T-helper 1 cell treated with Interleukin-12 subunit alpha and Interleukin-12 subunit beta and Interleukin-4 antibody, amounts not matched to agents 30 ng/mL and 1 ng/mL, for 36 hours (primary cell): ENCODE data around the gene WDR35. TPM values are rescaled to one million over a fixed set of nuclear protein-coding genes. Genes with fewer than 3 reads are reported as not detected.

Experiments
- intact Hi-C: fragments of 100-400 bp; cut with micrococcal nuclease; formaldehyde crosslinking; loops from one replicate; pipeline ENCODE4 v1.15.1; 2024
- total RNA-seq: library from RNA; stranded (reverse); gene quantifications from 2 replicates; pipeline ENCODE4 v1.2.3, GENCODE V29; 2022

Gene WDR35
- 4.1 and 5.1 TPM in 2 replicates for total RNA-seq

- intact Hi-C loops, result loop anchor here (1.0 to 5.0 kb wide), 9 partner anchors 25 to 1430 kb away; partner anchors contain the start of genes HS1BP3, LAPTM4A, RDH14 and TTC32
Observed at GRCh38 chr2:19989667-19990415, at the start of gene WDR35. TSS of gene WDR35 (minus strand) at chr2:19990105. CDS start at chr2:19990015, 90 bp downstream.

DNA sequence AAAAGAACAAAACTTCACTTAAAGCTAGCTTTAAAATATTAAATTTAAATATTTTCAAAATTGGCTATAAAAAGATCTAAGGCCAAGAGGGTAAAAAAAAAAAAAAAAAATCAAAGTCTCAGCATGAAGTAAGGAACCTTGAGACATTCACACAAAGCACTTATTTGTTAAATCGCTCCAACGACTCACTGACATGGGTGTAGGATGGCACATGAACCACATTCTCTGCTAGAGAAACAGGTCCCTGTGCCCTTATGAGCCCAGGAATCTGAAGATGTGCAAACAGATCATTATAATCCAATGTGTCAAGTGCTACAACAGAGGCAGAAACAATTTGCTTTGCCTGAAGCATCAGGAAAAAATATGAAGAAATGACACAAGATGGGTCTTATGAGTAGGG is 47.8 kb upstream of the WDR35 start:
- intact Hi-C loops, result no loop called here

DNA sequence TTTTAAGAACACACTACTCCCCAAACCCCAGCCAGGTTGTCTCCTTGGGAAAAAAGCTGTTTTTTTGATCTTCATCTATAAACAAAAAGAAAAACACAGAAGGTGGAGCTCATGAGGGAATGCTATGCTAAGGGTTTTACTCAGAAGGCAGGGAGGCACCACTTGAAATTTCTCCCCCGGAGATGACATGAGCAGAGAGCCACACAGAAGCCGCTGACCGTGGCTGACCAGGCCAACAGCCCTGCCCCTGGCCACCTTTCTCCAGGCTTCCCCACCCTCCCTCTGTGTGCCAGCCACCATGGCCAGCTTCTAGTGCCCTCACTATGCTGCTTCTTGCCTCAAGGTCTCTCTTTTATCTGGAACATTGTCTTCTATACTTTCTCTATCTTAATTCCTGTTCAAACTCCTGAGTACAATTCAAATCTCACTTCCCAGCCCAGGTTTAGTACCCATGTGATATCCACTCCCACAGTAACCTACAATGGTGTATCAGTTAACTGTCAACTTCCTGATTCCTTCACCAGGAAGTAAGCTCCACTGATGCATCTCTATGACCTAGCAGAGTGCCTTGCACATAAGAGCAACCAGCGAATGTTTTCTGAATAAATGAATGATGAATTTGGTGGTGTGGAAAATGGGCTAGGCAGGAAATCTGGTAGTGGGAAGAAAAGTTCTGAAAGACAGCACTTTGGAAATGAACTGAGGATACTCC is 46.2 kb upstream of the WDR35 start:
- intact Hi-C loops, result no loop called here

DNA sequence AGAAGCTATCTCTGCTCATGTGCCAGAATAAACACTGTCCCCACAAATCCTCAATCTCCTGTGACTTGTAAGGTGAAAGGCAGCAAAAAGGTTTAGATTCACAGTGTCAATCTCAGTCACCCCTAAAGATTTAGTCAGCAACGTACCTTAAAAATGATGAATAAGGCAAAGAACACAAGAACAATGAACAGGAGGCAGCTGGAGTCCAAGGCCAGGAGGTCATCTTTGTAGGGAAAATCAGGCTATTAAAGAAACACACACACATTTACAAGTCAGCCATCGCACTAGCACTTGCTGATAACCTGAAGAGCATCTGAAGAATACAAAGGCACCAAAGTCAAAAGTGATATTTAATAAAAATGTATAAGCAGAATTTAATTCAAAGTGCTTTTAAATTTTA is 44.9 kb upstream of the WDR35 start:
- intact Hi-C loops, result no loop called here

- intact Hi-C loops, result no loop called here
Observed at GRCh38 chr2:20034218-20034617, 44.3 kb upstream of the WDR35 start.

DNA sequence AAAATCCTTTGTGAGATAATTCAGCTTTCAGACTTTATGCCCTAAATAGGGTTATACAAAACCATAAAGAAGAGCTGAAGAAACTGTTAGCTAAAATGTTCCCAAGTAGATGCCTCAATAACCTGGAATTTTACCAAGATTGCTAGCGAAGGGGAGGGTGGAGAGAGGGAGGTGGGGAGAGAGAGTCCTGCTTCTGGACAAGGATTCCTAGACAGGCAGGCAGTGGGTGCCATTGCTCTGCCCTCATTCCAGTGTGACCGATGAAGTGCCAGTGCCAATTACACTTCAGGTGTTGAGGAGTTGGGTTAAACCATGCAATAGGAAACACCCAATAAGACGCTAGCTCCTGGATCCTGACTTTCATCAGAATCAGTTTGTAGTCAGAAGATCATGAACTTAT is 43.4 kb upstream of the WDR35 start:
- intact Hi-C loops, result no loop called here

DNA sequence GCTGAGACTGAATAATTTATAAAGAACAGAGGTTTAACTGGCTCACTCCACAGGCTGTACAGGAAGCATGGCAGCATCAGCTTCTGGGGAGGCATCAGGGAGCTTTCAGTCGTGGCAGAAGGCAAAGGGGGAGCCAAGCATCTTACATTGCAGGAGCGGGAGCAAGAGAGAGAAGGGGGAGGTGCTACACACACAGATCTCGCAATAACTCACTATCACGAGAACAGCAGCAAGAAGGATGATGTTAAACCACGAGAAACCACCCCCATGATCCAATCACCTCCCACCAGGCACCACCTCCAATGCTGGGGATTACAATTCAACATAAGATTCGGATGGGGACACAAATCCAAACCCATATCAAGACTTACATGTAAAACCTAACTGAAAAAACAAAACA is 40.3 kb upstream of the WDR35 start:
- intact Hi-C loops, result no loop called here

GRCh38 chr2:20027705-20028434 is 38.0 kb upstream of the WDR35 start:
- intact Hi-C loops, result no loop called here

- intact Hi-C loops, result no loop called here
Observed at GRCh38 chr2:20027260-20027677, 37.4 kb upstream of the WDR35 start.

- intact Hi-C loops, result no loop called here
Observed at GRCh38 chr2:20025065-20025786, 35.3 kb upstream of the WDR35 start.

DNA sequence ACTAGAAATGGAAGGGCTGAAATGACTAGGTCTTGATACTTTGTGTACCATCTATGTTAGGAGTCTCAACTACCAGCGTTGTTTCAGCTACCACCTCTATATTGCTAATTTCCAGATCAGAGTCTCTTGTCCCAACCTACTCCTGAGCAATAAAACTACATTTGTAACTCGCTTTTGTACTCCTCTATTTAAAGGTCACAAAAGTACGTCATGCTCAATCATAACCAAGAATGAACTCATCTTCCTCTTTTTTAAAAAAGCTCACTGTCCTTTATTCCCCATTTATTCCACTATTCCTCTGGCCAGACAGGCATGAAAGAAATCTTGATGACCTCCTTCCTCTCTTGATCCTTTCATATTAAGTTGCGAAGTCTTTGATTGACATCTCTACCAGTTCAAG is 33.8 kb upstream of the WDR35 start:
- intact Hi-C loops, result no loop called here

DNA sequence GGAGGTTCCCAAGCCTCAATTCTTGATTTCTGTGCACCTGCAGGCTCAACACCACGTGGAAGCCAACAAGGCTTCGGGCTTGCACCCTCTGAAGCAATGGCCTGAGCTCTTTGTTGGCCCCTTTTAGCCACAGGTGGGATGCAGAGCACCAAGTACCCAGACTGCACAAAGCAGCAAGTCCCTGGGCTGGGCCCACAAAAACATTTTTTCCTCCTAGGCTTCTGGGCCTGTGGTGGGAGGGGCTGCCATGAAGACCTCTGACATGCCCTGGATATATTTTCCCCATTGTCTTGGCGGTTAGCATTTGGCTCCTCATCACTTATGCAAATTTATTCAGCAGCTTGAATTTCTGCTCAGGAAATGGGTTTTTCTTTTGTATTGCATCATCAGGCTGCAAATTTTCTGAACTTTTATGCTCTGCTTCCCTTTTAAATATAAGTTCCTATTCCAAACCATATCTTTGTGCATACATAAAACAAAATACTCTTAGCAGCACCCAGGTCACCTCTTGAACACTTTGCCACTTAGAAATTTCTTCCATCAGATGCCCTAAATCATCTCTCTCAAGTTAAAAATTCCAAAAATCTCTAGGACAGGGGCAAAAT is 31.6 kb upstream of the WDR35 start:
- intact Hi-C loops, result no loop called here

- intact Hi-C loops, result no loop called here
Observed at GRCh38 chr2:20019747-20020146, 29.8 kb upstream of the WDR35 start.

- intact Hi-C loops, result no loop called here
Observed at GRCh38 chr2:20018601-20019152, 28.8 kb upstream of the WDR35 start.

GRCh38 chr2:20016346-20016745 is 26.4 kb upstream of the WDR35 start:
- intact Hi-C loops, result no loop called here

DNA sequence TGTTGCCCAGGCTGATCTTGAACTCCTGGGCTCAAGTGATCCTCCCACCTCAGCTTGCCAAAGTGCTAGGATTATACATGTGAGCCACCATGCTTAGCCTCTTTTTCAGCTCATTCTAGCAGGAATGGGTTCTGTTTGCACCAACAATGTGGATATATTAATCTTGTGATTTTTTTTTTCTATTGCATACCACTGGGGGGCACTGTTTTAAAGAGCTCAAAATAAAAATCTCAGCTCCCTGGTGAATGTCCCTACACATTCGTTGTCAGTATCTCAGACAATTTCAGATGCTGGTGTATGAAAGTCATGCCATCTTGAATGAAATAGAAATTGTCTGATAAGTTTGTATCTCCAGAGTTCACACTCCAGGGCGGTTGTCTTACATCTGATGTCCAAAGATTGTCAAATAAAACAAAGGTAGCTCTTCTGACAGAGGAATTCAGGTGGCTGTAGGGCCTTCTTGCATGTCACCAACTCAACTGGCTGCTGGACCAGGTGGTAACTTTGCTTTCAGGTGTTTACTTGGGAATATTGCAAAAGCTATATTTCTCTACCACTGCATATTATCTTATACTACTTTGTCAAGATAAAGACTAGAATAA is 25.7 kb upstream of the WDR35 start:
- intact Hi-C loops, result loop anchor here (1.0 kb wide), 4 partner anchors 25 to 83 kb away; partner anchors contain the start of genes LAPTM4A and WDR35

GRCh38 chr2:20013126-20013849 is 23.4 kb upstream of the WDR35 start:
- intact Hi-C loops, result no loop called here

DNA sequence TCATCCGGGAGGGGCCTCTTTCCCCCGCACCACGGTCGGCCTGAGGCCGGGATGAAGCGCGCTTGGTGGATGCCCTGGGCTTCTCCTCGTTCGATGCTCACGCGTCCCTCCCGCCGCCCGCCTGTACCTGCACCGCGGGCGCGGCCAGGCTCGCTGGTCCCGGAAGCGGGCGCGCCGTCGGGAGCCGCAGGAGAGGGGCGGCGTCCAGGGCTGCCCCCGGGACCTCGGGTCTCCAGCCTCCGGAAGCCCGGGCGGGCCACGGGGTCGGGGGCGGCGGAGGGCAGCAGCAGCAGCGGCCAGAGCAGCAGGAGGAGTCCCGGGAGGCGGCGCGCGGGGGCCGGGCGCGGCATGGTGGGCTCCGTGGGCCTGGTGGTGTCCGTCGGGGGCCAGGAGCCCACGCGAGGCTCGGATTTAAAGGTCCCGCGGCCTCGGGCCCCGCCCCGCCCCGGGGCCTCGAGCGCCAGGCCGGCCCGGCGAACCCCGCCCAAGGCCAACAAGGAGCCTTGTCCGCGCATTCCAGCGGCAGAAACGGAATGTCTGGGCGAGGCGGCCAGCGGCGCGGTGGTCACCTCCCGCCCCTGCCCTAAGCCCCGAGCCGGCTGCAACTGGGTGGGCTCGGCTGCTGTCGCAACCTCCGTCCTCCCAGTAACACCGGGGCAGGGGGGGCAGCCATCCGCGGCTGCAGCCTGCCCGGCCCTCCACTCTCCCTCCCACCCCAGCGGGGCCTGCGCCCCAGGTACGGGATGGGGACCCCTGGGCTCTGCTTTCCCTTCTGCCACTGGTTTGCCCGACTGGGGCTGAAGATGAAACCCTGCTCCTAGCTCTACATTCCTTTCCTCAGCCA is 22.6 kb upstream of the WDR35 start, which contains the start of gene MATN3:
Gene MATN3, minus strand, starts transcription at position 387 of the 844 bp plus-strand sequence. Its CDS starts 37 bp downstream, at position 350.
- intact Hi-C loops, result no loop called here

DNA sequence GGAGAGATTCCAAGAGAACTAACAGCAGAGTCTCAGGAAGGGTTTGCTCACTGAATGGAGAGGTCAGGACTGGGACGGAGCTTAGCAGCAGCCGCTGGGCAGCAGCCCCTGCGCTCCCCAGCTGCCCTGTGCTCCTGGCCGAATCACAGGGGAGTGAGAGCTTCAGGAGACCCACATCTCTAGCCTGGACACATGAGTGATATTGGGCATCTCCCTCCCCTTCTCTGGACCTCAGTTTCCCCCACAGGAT is 22.1 kb upstream of the WDR35 start:
- intact Hi-C loops, result no loop called here
